ENCODE results near the gene SMYD4. TPM values are rescaled to one million over a fixed set of nuclear protein-coding genes. Genes with fewer than 3 reads are reported as not detected.

SMYD4 gene
- total RNA-seq, 1 experiment from 2014 or later, result 32.1 TPM

DNA sequence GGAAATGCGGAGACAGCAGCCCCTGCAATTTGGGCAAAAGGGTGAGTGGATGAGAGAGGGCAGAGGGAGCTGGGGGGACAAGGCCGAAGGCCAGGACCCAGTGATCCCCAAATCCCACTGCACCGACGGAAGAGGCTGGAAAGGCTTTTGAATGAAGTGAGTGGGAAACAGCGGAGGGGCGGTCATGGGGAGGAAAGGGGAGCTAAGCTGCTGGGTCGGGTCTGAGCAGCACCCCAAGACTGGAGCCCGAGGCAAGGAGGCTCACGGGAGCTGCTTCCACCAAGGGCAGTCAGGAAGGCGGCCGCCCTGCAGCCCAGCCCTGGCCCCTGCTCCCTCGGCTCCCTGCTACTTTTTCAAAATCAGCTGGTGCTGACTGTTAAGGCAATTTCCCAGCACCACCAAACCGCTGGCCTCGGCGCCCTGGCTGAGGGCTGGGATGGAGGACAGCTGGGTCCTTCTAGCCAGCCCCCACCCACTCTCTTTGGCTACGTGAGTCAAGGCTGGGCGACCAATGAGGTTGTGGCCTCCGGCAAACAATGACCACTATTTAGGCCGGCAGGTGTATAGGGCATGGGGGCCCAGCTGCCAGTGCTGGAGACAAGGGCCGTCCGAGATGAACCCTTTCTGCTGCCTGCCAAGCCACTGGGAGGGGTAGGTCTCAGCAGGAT, 67.3 kb downstream of the SMYD4 start:
- Mint-ChIP-seq H3K36me3 (ENCODE audit: insufficient read depth, unreplicated experiment) (peaks cover under 1% of the 10 kb centered on the region), H3K27ac (ENCODE audit: unreplicated experiment) (peak overlapping the region; percentile 64), H3K27me3 (ENCODE audit: insufficient read depth, unreplicated experiment) (no peaks in the 10 kb centered on the region), H3K9me3 (ENCODE audit: unreplicated experiment) (no peaks in the 10 kb centered on the region), H3K4me3 (ENCODE audit: unreplicated experiment) (peak overlapping the region; percentile 47), H3K4me1 (ENCODE audit: low read depth, unreplicated experiment) (peaks cover 9% of the 10 kb centered on the region)
- H3K36me3 ChIP-seq (ENCODE audit: control insufficient read depth, insufficient read depth, low read length), result no peaks in the 10 kb centered on the region
- intact Hi-C loops (cut with micrococcal nuclease; ENCODE audit: unreplicated experiment), result no loop called here
- no peaks in the 10 kb centered on the region for H3K27me3 ChIP-seq (replicated peaks; ENCODE audit: control insufficient read depth, insufficient read depth, low read length)
- TF ChIP-seq, protein P1, sequence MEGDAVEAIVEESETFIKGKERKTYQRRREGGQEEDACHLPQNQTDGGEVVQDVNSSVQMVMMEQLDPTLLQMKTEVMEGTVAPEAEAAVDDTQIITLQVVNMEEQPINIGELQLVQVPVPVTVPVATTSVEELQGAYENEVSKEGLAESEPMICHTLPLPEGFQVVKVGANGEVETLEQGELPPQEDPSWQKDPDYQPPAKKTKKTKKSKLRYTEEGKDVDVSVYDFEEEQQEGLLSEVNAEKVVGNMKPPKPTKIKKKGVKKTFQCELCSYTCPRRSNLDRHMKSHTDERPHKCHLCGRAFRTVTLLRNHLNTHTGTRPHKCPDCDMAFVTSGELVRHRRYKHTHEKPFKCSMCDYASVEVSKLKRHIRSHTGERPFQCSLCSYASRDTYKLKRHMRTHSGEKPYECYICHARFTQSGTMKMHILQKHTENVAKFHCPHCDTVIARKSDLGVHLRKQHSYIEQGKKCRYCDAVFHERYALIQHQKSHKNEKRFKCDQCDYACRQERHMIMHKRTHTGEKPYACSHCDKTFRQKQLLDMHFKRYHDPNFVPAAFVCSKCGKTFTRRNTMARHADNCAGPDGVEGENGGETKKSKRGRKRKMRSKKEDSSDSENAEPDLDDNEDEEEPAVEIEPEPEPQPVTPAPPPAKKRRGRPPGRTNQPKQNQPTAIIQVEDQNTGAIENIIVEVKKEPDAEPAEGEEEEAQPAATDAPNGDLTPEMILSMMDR (IDR thresholded peaks at IDR 0.05; ENCODE audit: insufficient read depth in 1 of 2, low read depth in 1 of 2, low read length in 1 of 2, severe bottlenecking in 1 of 2, unreplicated experiment in 1 of 2), result no peak
- ChIA-PET CTCF (interaction anchor here (0.5 to 1.5 kb wide), 5 partner anchors 21 to 225 kb away, joined by 3 to 4 read pairs (median 3); no protein-coding TSS in a partner anchor), POLR2A (interaction anchor here (1.0 to 1.5 kb wide), 2 partner anchors 8 to 45 kb away, joined by 3 to 7 read pairs; no protein-coding TSS in a partner anchor)
- DNase-seq, result peak in 1 of 2 experiments; percentile 31
- peak overlapping the region; percentile 22 for H3K4me3 ChIP-seq (ENCODE audit: low read depth, low read length)
- H3K9me3 ChIP-seq, result no peaks in the 10 kb centered on the region
- BruUV-seq (replicated peaks), result no TSS peak
- H3K4me1 ChIP-seq, result peaks cover 21% of the 10 kb centered on the region

DNA sequence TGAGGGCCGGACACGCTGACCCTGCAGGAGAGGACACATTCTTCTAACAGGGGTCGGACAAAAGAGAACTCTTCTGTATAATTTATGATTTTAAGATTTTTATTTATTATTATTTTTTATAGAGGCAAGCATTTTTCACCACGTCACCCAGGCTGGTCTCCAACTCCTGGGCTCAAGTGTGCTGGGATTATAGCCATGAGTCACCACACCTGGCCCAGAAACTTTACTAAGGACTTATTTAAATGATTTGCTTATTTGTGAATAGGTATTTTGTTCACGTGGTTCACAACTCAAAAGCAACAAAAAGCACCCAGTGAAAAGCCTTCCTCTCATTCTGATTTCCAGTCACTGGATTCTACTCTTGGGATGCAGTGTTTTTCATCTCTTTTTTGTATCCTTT, 70.2 kb downstream of the SMYD4 start:
- Histone ChIP-seq H3K36me3 (ENCODE audit: control insufficient read depth, insufficient read depth, low read length) (no peaks in the 10 kb centered on the region), H3K27me3 (replicated peaks; ENCODE audit: control insufficient read depth, insufficient read depth, low read length) (no peaks in the 10 kb centered on the region), H3K4me1 (peaks cover 21% of the 10 kb centered on the region), H3K9me3 (no peaks in the 10 kb centered on the region), H3K4me3 (ENCODE audit: low read depth, low read length) (no peak overlapping the region)
- no TSS peak for BruUV-seq (replicated peaks)
- no peaks in the 10 kb centered on the region for H3K9me3 Mint-ChIP-seq (ENCODE audit: unreplicated experiment)
- no peak overlapping the region for H3K4me3 Mint-ChIP-seq (ENCODE audit: unreplicated experiment)
- H3K36me3 Mint-ChIP-seq (ENCODE audit: insufficient read depth, unreplicated experiment), result peaks cover 6% of the 10 kb centered on the region
- TF ChIP-seq, protein P1 (IDR thresholded peaks at IDR 0.05; ENCODE audit: insufficient read depth in 1 of 2, low read depth in 1 of 2, low read length in 1 of 2, severe bottlenecking in 1 of 2, unreplicated experiment in 1 of 2), result no peak
- H3K4me1 Mint-ChIP-seq (ENCODE audit: low read depth, unreplicated experiment), result peaks cover 9% of the 10 kb centered on the region
- H3K27ac Mint-ChIP-seq (ENCODE audit: unreplicated experiment), result no peak overlapping the region
- ChIA-PET POLR2A (no interaction called here), CTCF (no interaction called here)
- intact Hi-C loops (cut with micrococcal nuclease; ENCODE audit: unreplicated experiment), result no loop called here
- H3K27me3 Mint-ChIP-seq (ENCODE audit: insufficient read depth, unreplicated experiment), result no peaks in the 10 kb centered on the region
- DNase-seq, result no peak

DNA sequence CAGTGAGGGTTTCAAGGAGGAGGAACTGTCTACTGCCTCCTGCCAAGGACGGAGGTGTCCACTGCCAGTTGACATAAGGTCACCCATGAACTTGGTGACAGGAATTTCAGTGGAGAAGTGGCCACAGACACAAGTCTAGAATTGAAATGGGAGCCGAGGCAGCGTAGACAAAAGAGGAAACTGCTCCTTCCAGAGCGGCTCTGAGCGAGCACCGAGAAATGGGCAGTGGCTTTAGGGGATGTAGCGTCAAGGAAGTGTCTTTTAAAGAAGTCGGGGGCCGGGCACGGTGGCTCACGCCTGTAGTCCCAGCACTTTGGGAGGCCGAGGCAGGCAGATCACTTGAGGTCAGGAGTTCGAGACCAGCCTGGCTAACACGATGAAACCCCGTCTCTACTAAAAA, 70.9 kb downstream of the SMYD4 start:
- no peaks in the 10 kb centered on the region for H3K9me3 Mint-ChIP-seq (ENCODE audit: unreplicated experiment)
- Histone ChIP-seq H3K36me3 (ENCODE audit: control insufficient read depth, insufficient read depth, low read length) (no peaks in the 10 kb centered on the region), H3K4me3 (ENCODE audit: low read depth, low read length) (no peak overlapping the region), H3K27me3 (replicated peaks; ENCODE audit: control insufficient read depth, insufficient read depth, low read length) (no peaks in the 10 kb centered on the region), H3K9me3 (no peaks in the 10 kb centered on the region), H3K4me1 (peaks cover 20% of the 10 kb centered on the region)
- H3K27ac Mint-ChIP-seq (ENCODE audit: unreplicated experiment), result peak overlapping the region; percentile 8
- peaks cover 11% of the 10 kb centered on the region for H3K36me3 Mint-ChIP-seq (ENCODE audit: insufficient read depth, unreplicated experiment)
- TF ChIP-seq, protein P1 (IDR thresholded peaks at IDR 0.05; ENCODE audit: insufficient read depth in 1 of 2, low read depth in 1 of 2, low read length in 1 of 2, severe bottlenecking in 1 of 2, unreplicated experiment in 1 of 2), result no peak
- H3K27me3 Mint-ChIP-seq (ENCODE audit: insufficient read depth, unreplicated experiment), result no peaks in the 10 kb centered on the region
- BruUV-seq (replicated peaks), result no TSS peak
- intact Hi-C loops (cut with micrococcal nuclease; ENCODE audit: unreplicated experiment), result no loop called here
- H3K4me1 Mint-ChIP-seq (ENCODE audit: low read depth, unreplicated experiment), result peaks cover 9% of the 10 kb centered on the region
- POLR2A ChIA-PET, result no interaction called here
- H3K4me3 Mint-ChIP-seq (ENCODE audit: unreplicated experiment), result no peak overlapping the region
- CTCF ChIA-PET, result no interaction called here
- no peak for DNase-seq

All from Caco-2 (cell line).